Tibial artery (tissue), 4 donors: Measurements from ENCODE around the gene TBX1.

Experiments
- DNase-seq, 2 donors: peaks; one replicate each; pipeline ENCODE4 v3.0.0-alpha.2; 2019
- H3K27ac ChIP-seq, 2 donors: fragments of 200-600 bp; sonication (generic) in 1 of 2; 1 replicate in 1 of 2; 2 replicates in 1 of 2; pipeline ENCODE4 v1.5.1; 2018 to 2019; ENCODE audit warnings: mild to moderate bottlenecking in 1 of 2
- H3K27me3 ChIP-seq, 2 donors: fragments of 200-600 bp; sonication (generic) in 1 of 2; one replicate each; pipeline versions ENCODE4 v1.5.1 to v1.6.0; 2016 to 2019
- H3K36me3 ChIP-seq, 3 donors: fragments of 200-600 bp; sonication (generic) in 2 of 3; one replicate each; pipeline ENCODE4 v1.5.1; 2016 to 2019; ENCODE audit warnings: mild to moderate bottlenecking in 2 of 3
- H3K4me1 ChIP-seq, 4 donors: fragments of 200-600 bp; sonication (generic) in 2 of 4; 1 replicate in 3 of 4; 2 replicates in 1 of 4; pipeline ENCODE4 v1.5.1; 2016 to 2019
- H3K4me3 ChIP-seq, 2 donors: fragments of 200-600 bp; sonication (generic) in 1 of 2; 1 replicate in 1 of 2; 2 replicates in 1 of 2; pipeline ENCODE4 v1.5.1; 2018 to 2019; ENCODE audit warnings: mild to moderate bottlenecking in 2 of 2
- H3K9me3 ChIP-seq, 3 donors: fragments of 200-600 bp; sonication (generic) in 1 of 3; one replicate each; pipeline ENCODE4 v1.5.1; 2016 to 2019
- CTCF ChIP-seq, 2 experiments: fragments of 200-600 bp in 1 of 2; fragments of 450-650 bp in 1 of 2; IDR thresholded peaks; one replicate each; pipeline ENCODE4 v1.5.1; 2017 to 2019; ENCODE audit warnings: antibody characterized with exemption in 2 of 2, mild to moderate bottlenecking in 1 of 2, moderate library complexity in 1 of 2
- intact Hi-C: fragments of 100-400 bp; cut with DNase I; formaldehyde crosslinking; loops from one replicate; pipeline ENCODE4 v1.15.0; 2023; ENCODE audit warnings: low total_unique reads

TBX1 gene

GRCh38 chr22:19715188-19715930 is 45.2 kb upstream of the TBX1 start:
- intact Hi-C loops = loop anchor here (5.0 to 10.0 kb wide), 3 partner anchors 38 to 421 kb away; partner anchors contain the start of genes CDC45, CLTCL1 and UFD1
- Histone ChIP-seq H3K9me3 (no peaks in the 10 kb centered on the region), H3K36me3 (peaks cover 0 to 4% (median 3%) of the 10 kb centered on the region in 3 donors), H3K4me1 (peaks cover 0 to 46% (median 38%) of the 10 kb centered on the region in 4 donors), H3K27ac (no peak overlapping the region), H3K4me3 (peak overlapping the region in 1 of 2 donors; percentile 75), H3K27me3 (peaks cover 0 to 16% of the 10 kb centered on the region in 2 donors)
- DNase-seq = no peak
- no peak for TF ChIP-seq CTCF (IDR thresholded peaks at IDR 0.05)

GRCh38 chr22:19716041-19716828 is 44.3 kb upstream of the TBX1 start:
- Histone ChIP-seq H3K36me3 (peaks cover 0 to 12% (median 12%) of the 10 kb centered on the region in 3 donors), H3K9me3 (no peaks in the 10 kb centered on the region), H3K4me3 (no peak overlapping the region), H3K4me1 (peaks cover 0 to 46% (median 38%) of the 10 kb centered on the region in 4 donors), H3K27me3 (peaks cover 0 to 16% of the 10 kb centered on the region in 2 donors), H3K27ac (no peak overlapping the region)
- no peak for TF ChIP-seq CTCF (IDR thresholded peaks at IDR 0.05)
- intact Hi-C loops = loop anchor here (5.0 to 10.0 kb wide), 3 partner anchors 39 to 421 kb away; partner anchors contain the start of genes CDC45, CLTCL1 and UFD1
- no peak for DNase-seq

- H3K27ac ChIP-seq = no peak overlapping the region
- no peak for DNase-seq
- H3K4me1 ChIP-seq = peaks cover 0 to 46% (median 38%) of the 10 kb centered on the region in 4 donors
- peaks cover 0 to 16% of the 10 kb centered on the region in 2 donors for H3K27me3 ChIP-seq
- H3K36me3 ChIP-seq = peaks cover 0 to 18% (median 16%) of the 10 kb centered on the region in 3 donors
- intact Hi-C loops = loop anchor here (5.0 to 10.0 kb wide), 3 partner anchors 39 to 422 kb away; partner anchors contain the start of genes CDC45, CLTCL1 and UFD1
- H3K9me3 ChIP-seq = no peaks in the 10 kb centered on the region
- H3K4me3 ChIP-seq = no peak overlapping the region
- TF ChIP-seq CTCF (IDR thresholded peaks at IDR 0.05) = no peak
Measured at GRCh38 chr22:19716829-19717105, 43.8 kb upstream of the TBX1 start.

- Histone ChIP-seq H3K9me3 (no peaks in the 10 kb centered on the region), H3K4me1 (peaks cover 0 to 46% (median 38%) of the 10 kb centered on the region in 4 donors), H3K36me3 (peaks cover 0 to 22% (median 20%) of the 10 kb centered on the region in 3 donors), H3K4me3 (no peak overlapping the region), H3K27ac (peak overlapping the region in 1 of 2 donors; percentile 84), H3K27me3 (peaks cover 0 to 16% of the 10 kb centered on the region in 2 donors)
- intact Hi-C loops = loop anchor here (5.0 to 10.0 kb wide), 3 partner anchors 40 to 422 kb away; partner anchors contain the start of genes CDC45, CLTCL1 and UFD1
- TF ChIP-seq CTCF (IDR thresholded peaks at IDR 0.05) = no peak
- no peak for DNase-seq
Measured at GRCh38 chr22:19717181-19717580, 43.4 kb upstream of the TBX1 start.

- Histone ChIP-seq H3K27me3 (peaks cover 0 to 16% of the 10 kb centered on the region in 2 donors), H3K27ac (peak overlapping the region; percentile 84 to 87), H3K4me1 (peaks cover 0 to 46% (median 38%) of the 10 kb centered on the region in 4 donors), H3K9me3 (no peaks in the 10 kb centered on the region), H3K36me3 (peaks cover 0 to 29% (median 27%) of the 10 kb centered on the region in 3 donors), H3K4me3 (peak overlapping the region; percentile 68 to 90)
- peak; percentile 97 to 98 for TF ChIP-seq CTCF (IDR thresholded peaks at IDR 0.05)
- peak; percentile 64 to 88 for DNase-seq
- intact Hi-C loops = loop anchor here (5.0 to 10.0 kb wide), 3 partner anchors 41 to 423 kb away; partner anchors contain the start of genes CDC45, CLTCL1 and UFD1
Measured at GRCh38 chr22:19717691-19718455, 42.7 kb upstream of the TBX1 start.
